Endothelial cell (in vitro differentiated cells): ENCODE measurements around the gene INO80E. TPM values are rescaled to one million over a fixed set of nuclear protein-coding genes. Genes with fewer than 3 reads are reported as not detected.
A peak's percentile ranks its signal among the peaks of the same experiment; 100 is the strongest.

Experiments
- DNase-seq: peaks from one replicate; pipeline ENCODE4 v3.0.0; 2021; ENCODE audit warnings: low spot score
- H3K27ac Mint-ChIP-seq: one replicate; pipeline ENCODE4 v1.8.0; 2021; ENCODE audit warnings: mixed read lengths, inconsistent platforms; ENCODE audit not compliant: unreplicated experiment
- H3K27me3 Mint-ChIP-seq: one replicate; pipeline ENCODE4 v1.8.0; 2021; ENCODE audit warnings: mild to moderate bottlenecking, moderate library complexity, mixed read lengths, inconsistent platforms; ENCODE audit not compliant: unreplicated experiment
- H3K36me3 Mint-ChIP-seq: one replicate; pipeline ENCODE4 v1.8.0; 2021; ENCODE audit warnings: mild to moderate bottlenecking, low read depth, mixed read lengths, inconsistent platforms; ENCODE audit not compliant: unreplicated experiment
- H3K4me1 Mint-ChIP-seq: one replicate; pipeline ENCODE4 v1.8.0; 2021; ENCODE audit warnings: mild to moderate bottlenecking, mixed read lengths, inconsistent platforms; ENCODE audit not compliant: unreplicated experiment
- H3K4me3 Mint-ChIP-seq: one replicate; pipeline ENCODE4 v1.8.0; 2021; ENCODE audit warnings: mild to moderate bottlenecking, mixed read lengths, inconsistent platforms; ENCODE audit not compliant: unreplicated experiment
- H3K9me3 Mint-ChIP-seq: one replicate; pipeline ENCODE4 v1.8.0; 2021; ENCODE audit warnings: mixed read lengths, inconsistent platforms; ENCODE audit not compliant: unreplicated experiment
- total RNA-seq: library from RNA; stranded (reverse); fragmentation: NEBNext Ultra II Directional; extraction: Animal tissue kit (Norgen Biotek cat#: 25700); gene quantifications from one replicate; pipeline ENCODE4 v1.2.1, GENCODE V29; 2021; ENCODE audit not compliant: unreplicated experiment
- TF ChIP-seq, protein P1 (sequence below): fragments of 200-600 bp; sonication (generic); IDR thresholded peaks from one replicate; pipeline ENCODE4 v1.5.0; 2021; ENCODE audit warnings: antibody characterized with exemption; ENCODE audit not compliant: unreplicated experiment

Gene INO80E
- total RNA-seq, 1 donor from 2014 or later: 94.4 TPM

DNA sequence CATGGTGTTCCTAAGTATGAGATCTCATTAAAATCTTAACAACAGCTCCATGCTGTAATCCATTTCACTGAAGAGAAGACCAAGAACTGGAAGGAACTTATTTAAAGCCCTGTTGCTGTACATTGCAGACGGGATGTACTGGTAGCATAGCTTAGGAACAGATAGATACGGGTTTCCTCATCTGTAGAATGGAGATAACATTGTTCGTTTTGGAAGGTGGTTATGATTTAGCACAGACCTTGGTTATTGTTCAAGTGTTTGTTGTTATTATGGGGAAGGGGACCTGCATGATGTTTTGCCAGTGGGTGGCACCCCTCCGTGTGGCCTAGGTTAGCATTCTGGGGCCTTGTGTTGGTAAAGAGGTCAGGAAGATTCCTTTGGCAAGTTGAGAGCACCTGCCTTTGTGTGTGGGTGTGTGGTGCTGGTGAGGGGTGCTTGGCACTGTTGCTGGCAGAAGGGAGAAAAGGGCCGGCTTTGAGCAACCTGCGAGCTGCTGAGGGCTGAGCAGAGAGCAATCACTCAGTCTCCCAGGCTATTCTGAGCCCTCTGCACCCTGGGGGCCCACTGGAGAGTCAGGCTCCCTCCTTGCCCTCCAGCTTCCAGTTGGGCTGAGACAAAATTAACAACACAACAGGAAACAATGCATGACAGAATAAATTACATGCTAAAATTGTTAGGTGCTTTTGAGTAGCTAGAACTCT, 20.1 kb upstream of the INO80E start:
- Mint-ChIP-seq H3K9me3 (no peaks in the 10 kb centered on the region), H3K27me3 (peaks cover 27% of the 10 kb centered on the region), H3K4me3 (peak overlapping the region; percentile 96), H3K4me1 (peaks cover 69% of the 10 kb centered on the region), H3K36me3 (peaks cover 59% of the 10 kb centered on the region), H3K27ac (peak overlapping the region; percentile 99)
- DNase-seq: no peak
- TF ChIP-seq, protein P1, sequence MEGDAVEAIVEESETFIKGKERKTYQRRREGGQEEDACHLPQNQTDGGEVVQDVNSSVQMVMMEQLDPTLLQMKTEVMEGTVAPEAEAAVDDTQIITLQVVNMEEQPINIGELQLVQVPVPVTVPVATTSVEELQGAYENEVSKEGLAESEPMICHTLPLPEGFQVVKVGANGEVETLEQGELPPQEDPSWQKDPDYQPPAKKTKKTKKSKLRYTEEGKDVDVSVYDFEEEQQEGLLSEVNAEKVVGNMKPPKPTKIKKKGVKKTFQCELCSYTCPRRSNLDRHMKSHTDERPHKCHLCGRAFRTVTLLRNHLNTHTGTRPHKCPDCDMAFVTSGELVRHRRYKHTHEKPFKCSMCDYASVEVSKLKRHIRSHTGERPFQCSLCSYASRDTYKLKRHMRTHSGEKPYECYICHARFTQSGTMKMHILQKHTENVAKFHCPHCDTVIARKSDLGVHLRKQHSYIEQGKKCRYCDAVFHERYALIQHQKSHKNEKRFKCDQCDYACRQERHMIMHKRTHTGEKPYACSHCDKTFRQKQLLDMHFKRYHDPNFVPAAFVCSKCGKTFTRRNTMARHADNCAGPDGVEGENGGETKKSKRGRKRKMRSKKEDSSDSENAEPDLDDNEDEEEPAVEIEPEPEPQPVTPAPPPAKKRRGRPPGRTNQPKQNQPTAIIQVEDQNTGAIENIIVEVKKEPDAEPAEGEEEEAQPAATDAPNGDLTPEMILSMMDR: no peak

GRCh38 chr16:29977063-29977825, 18.8 kb upstream of the INO80E start:
- Mint-ChIP-seq H3K36me3 (peaks cover 55% of the 10 kb centered on the region), H3K4me3 (peak overlapping the region; percentile 96), H3K9me3 (no peaks in the 10 kb centered on the region), H3K27me3 (peaks cover 28% of the 10 kb centered on the region), H3K27ac (peak overlapping the region; percentile 99), H3K4me1 (peaks cover 72% of the 10 kb centered on the region)
- DNase-seq: peak; percentile 68
- TF ChIP-seq, protein P1: no peak

- TF ChIP-seq, protein P1: no peak
- no peaks in the 10 kb centered on the region for H3K9me3 Mint-ChIP-seq
- H3K4me3 Mint-ChIP-seq: peak overlapping the region; percentile 96
- peak overlapping the region; percentile 99 for H3K27ac Mint-ChIP-seq
- peaks cover 69% of the 10 kb centered on the region for H3K4me1 Mint-ChIP-seq
- H3K36me3 Mint-ChIP-seq: peaks cover 56% of the 10 kb centered on the region
- no peak for DNase-seq
- peaks cover 26% of the 10 kb centered on the region for H3K27me3 Mint-ChIP-seq
These were observed 18.0 kb upstream of the INO80E start for GRCh38 chr16:29978081-29978480.

DNA sequence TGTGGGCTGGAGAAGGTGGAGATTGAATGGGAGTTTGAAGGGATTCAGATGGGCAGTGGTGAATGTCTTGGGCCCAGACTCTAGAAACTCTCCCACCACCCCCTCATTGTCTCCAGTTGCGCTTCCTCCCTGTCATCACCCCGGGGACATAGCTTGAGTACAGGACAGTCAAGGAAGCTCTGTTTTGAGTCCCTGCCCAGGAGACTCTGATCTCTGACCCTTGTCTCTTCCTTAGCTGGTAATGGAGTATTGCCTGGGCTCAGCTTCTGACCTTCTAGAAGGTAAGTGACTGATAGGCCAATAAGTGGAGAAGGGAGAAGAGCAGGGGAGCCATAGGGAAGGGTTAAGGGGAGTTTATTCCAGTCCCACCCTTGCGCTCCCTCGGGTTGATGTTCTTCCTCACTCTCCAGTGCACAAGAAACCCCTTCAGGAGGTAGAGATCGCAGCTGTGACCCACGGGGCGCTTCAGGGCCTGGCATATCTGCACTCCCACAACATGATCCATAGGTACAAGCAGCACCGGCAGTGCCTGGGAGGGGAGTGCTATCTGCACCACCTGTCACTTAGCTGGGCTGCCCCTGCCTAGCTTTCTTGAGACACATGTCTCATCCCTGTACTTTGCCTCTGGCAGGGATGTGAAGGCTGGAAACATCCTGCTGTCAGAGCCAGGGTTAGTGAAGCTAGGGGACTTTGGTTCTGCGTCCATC, 17.3 kb upstream of the INO80E start:
- TF ChIP-seq, protein P1: no peak
- Mint-ChIP-seq H3K27me3 (peaks cover 26% of the 10 kb centered on the region), H3K4me1 (peaks cover 72% of the 10 kb centered on the region), H3K36me3 (peaks cover 58% of the 10 kb centered on the region), H3K9me3 (no peaks in the 10 kb centered on the region), H3K4me3 (peak overlapping the region; percentile 96), H3K27ac (peak overlapping the region; percentile 99)
- no peak for DNase-seq
